IPS DF 4.7 (cell line): ENCODE results near the gene ARL14EP.

ENCODE experiments used
- DNase-seq: peaks from one replicate; pipeline ENCODE4 v3.0.0-alpha.2; 2013; ENCODE audit warnings: low spot score; ENCODE audit errors: extremely low read depth

Gene ARL14EP

DNA sequence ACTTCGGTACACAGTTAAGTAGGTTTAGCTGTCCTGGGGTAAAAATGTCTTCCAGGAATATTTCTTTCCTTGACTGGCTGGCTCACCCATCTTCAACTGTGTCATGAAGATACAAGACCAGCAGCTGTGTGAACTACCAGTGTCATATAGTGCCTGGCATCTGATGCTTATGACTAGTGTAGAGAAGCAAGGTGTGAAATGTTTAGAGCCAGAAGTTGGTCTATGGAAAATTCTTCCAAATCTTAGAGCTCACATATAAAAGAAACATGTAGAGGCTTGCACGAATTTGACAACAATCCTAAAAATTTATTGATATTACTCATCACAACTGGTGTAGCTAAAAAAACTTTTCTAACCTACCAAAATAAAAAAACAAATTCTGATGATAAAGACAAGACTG, 54.4 kb downstream of the ARL14EP start:
- DNase-seq: no peak

DNA sequence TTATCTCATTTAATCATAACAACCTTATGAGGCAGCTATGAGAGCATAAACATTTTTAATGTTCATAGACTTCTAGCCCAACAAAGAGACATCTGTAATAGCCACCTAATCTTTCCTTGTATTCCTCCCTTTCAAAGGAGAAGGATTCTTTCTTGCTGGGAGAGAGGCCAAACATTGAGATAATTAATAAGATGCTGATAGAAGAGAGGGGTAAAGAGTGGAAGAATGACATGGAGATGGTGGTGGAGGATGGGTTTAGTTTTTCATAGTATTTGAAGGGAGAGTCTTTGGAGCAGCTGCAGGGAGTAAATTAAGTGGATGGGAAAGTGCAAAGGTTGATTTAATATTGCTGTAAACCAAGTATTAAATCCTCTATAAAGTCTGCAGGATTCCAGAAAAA, 57.9 kb downstream of the ARL14EP start:
- no peak for DNase-seq

DNA sequence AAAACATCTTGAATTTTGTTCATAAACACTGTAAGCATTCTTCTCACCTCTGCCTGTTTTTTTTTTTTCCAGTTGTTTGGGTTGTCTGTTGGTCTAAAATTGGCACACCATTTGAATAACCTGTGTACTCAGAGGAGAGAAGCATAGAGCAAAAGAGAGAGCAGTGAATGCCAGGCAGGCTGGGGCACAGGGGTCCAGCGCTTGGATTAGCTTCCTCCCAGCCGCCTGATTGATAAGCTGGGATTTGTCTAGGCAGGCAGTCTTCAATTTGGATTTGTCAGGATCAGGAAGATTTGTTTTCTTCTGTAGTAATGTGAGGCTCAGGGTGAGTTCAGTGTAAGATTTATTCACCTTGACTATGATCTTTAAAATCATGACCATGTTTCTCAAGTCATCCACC, 59.0 kb downstream of the ARL14EP start:
- no peak for DNase-seq
